HepG2 (cell line): ENCODE measurements around the gene FAS.

ENCODE experiments used
- GFI1 ChIP-seq: sonication (generic); formaldehyde crosslinking; IDR thresholded peaks from 2 replicates; pipeline ENCODE4 v1.5.0; 2020; ENCODE audit warnings: missing genetic modification reagents, mild to moderate bottlenecking, borderline replicate concordance
- YEATS2 ChIP-seq: sonication (generic); formaldehyde crosslinking; IDR thresholded peaks from 2 replicates; pipeline ENCODE4 v1.4.0; 2020; ENCODE audit warnings: missing genetic modification reagents, borderline replicate concordance
- ZNF883 ChIP-seq: sonication (generic); formaldehyde crosslinking; IDR thresholded peaks from 2 replicates; pipeline ENCODE4 v1.5.1; 2020; ENCODE audit warnings: mild to moderate bottlenecking, missing genetic modification reagents; ENCODE audit errors: not compliant biosample characterization
- TF ChIP-seq, protein P1 (sequence below): sonication (generic); formaldehyde crosslinking; IDR thresholded peaks from 2 replicates; pipeline ENCODE4 v1.4.0; 2020; ENCODE audit warnings: missing genetic modification reagents, mild to moderate bottlenecking, borderline replicate concordance
- TF ChIP-seq, protein P2 (sequence below): sonication (generic); formaldehyde crosslinking; IDR thresholded peaks from 2 replicates; pipeline ENCODE4 v1.5.0; 2020; ENCODE audit warnings: mild to moderate bottlenecking, missing genetic modification reagents, moderate library complexity

DNA sequence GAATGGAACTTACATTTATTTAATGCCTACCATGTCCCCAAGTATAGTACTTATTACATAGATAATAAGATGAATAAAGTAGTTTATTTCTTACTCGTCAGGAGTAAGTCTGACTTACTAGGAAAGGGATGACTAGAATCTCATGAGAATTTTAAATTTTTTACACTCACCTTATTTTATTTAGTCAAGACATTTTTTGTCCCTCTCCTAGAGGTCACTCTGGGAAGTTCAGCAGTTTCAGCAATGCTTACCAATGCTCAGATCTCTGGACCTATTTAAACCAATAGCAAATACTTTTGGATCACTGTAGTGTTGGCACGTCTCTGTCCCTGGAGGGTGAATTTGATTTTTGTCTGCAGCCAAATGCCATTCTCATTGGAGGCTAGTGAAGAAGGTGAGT, 27.3 kb upstream of the FAS start:
- TF ChIP-seq YEATS2 (CRISPR knock-in tag) = no peak
- no peak for TF ChIP-seq GFI1 (CRISPR knock-in tag)
- TF ChIP-seq, protein P1, sequence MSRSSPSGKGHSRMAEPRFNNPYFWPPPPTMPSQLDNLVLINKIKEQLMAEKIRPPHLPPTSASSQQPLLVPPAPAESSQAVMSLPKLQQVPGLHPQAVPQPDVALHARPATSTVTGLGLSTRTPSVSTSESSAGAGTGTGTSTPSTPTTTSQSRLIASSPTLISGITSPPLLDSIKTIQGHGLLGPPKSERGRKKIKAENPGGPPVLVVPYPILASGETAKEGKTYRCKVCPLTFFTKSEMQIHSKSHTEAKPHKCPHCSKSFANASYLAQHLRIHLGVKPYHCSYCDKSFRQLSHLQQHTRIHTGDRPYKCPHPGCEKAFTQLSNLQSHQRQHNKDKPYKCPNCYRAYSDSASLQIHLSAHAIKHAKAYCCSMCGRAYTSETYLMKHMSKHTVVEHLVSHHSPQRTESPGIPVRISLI (CRISPR knock-in tag) = no peak
- TF ChIP-seq, protein P2, sequence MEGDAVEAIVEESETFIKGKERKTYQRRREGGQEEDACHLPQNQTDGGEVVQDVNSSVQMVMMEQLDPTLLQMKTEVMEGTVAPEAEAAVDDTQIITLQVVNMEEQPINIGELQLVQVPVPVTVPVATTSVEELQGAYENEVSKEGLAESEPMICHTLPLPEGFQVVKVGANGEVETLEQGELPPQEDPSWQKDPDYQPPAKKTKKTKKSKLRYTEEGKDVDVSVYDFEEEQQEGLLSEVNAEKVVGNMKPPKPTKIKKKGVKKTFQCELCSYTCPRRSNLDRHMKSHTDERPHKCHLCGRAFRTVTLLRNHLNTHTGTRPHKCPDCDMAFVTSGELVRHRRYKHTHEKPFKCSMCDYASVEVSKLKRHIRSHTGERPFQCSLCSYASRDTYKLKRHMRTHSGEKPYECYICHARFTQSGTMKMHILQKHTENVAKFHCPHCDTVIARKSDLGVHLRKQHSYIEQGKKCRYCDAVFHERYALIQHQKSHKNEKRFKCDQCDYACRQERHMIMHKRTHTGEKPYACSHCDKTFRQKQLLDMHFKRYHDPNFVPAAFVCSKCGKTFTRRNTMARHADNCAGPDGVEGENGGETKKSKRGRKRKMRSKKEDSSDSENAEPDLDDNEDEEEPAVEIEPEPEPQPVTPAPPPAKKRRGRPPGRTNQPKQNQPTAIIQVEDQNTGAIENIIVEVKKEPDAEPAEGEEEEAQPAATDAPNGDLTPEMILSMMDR (CRISPR knock-in tag) = no peak
- no peak for TF ChIP-seq ZNF883
